B cell (primary cell): ENCODE results near the gene ANAPC5.

ENCODE experiments used
- CTCF ChIP-seq: fragments of 200-600 bp; IDR thresholded peaks from one replicate; pipeline ENCODE4 v1.8.0; 2022; ENCODE audit warnings: antibody characterized with exemption, mild to moderate bottlenecking
- EZH2 ChIP-seq: IDR thresholded peaks from 2 replicates; pipeline ENCODE4 v1.6.1; 2012; ENCODE audit warnings: borderline replicate concordance, low read depth, mild to moderate bottlenecking, moderate library complexity, low read length; ENCODE audit not compliant: insufficient read depth, poor library complexity, severe bottlenecking

DNA sequence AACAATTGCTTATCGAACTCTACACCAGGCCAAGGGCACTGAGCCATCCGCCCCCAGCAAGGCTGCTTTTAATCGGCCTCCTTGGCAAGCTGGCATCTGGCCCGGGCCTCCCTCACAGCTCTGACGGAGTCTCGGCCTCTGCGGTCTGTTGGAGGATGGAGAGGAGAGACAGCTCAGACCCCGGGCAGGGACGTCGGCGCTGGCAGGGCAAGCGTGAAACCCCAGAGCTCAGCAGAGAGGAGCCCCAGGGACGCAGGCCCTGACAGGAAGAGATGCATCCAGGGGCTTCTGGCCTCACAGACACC, 73.2 kb downstream of the ANAPC5 start:
- TF ChIP-seq CTCF (no peak), EZH2 (no peak)
